Osteoblast (primary cell): ENCODE measurements around the gene ATL1. TPM values are rescaled to one million over a fixed set of nuclear protein-coding genes. Genes with fewer than 3 reads are reported as not detected.

Experiments
- DNase-seq: peaks from one replicate; pipeline ENCODE4 v3.0.0; 2011; ENCODE audit warnings: low spot score, mixed read lengths; ENCODE audit not compliant: insufficient read length; ENCODE audit errors: missing footprints
- H2AFZ ChIP-seq: 2 replicates; pipeline ENCODE4 v1.6.0; 2011; ENCODE audit warnings: mild to moderate bottlenecking, low read length
- H3K27ac ChIP-seq: 2 replicates; pipeline ENCODE4 v1.5.1; 2011; ENCODE audit warnings: mild to moderate bottlenecking, low read depth, low read length, moderate library complexity
- H3K27me3 ChIP-seq: 2 replicates; pipeline ENCODE4 v1.6.0; 2012; ENCODE audit warnings: mild to moderate bottlenecking, control low read depth, inconsistent platforms, low read length, moderate library complexity; ENCODE audit not compliant: insufficient read depth
- H3K36me3 ChIP-seq: 2 replicates; pipeline ENCODE4 v1.5.1; 2011; ENCODE audit warnings: mild to moderate bottlenecking, low read length, control low read depth, moderate library complexity; ENCODE audit not compliant: insufficient read depth
- H3K4me1 ChIP-seq: 2 replicates; pipeline ENCODE4 v1.5.1; 2011; ENCODE audit warnings: mild to moderate bottlenecking, low read length, control low read depth, moderate library complexity; ENCODE audit not compliant: insufficient read depth
- H3K4me2 ChIP-seq: 2 replicates; pipeline ENCODE4 v1.6.0; 2011; ENCODE audit warnings: mild to moderate bottlenecking, low read length; ENCODE audit not compliant: insufficient read depth
- H3K4me3 ChIP-seq: fragments of 200-600 bp; sonication (generic); 3 replicates; pipeline ENCODE4 v1.5.1; 2012; ENCODE audit warnings: mild to moderate bottlenecking, low read length, inconsistent platforms; ENCODE audit not compliant: insufficient read depth
- H3K79me2 ChIP-seq: 2 replicates; pipeline ENCODE4 v1.6.0; 2012; ENCODE audit warnings: mild to moderate bottlenecking, low read length, control low read depth, inconsistent platforms; ENCODE audit not compliant: insufficient read depth
- H3K9me3 ChIP-seq: 2 replicates; pipeline ENCODE4 v1.5.1; 2011; ENCODE audit warnings: low read depth, low read length, control low read depth
- H4K20me1 ChIP-seq: 2 replicates; pipeline ENCODE4 v1.6.0; 2012; ENCODE audit warnings: mild to moderate bottlenecking, low read length, control low read depth; ENCODE audit not compliant: insufficient read depth
- CTCF ChIP-seq: IDR thresholded peaks from 2 replicates; pipeline ENCODE4 v1.5.1; 2011; ENCODE audit warnings: mild to moderate bottlenecking, low read depth, low read length, moderate library complexity; ENCODE audit errors: extremely low read depth
- total RNA-seq: library from RNA; depleted of rRNA; stranded (reverse); fragments of >200 nt; gene quantifications from 2 replicates; pipeline ENCODE4 v1.2.3, GENCODE V29; 2012

ATL1 gene
- total RNA-seq, 1 donor, result 6.5 TPM

GRCh38 chr14:50575769-50576168 is 15.8 kb downstream of the ATL1 start:
- no peaks in the 10 kb centered on the region for H3K9me3 ChIP-seq
- no peaks in the 10 kb centered on the region for H3K36me3 ChIP-seq
- H3K79me2 ChIP-seq, result no peaks in the 10 kb centered on the region
- no peak overlapping the region for H3K27ac ChIP-seq
- H3K4me3 ChIP-seq, result no peak overlapping the region
- no peak overlapping the region for H2AFZ ChIP-seq
- no peak for TF ChIP-seq CTCF
- H3K4me2 ChIP-seq, result no peak overlapping the region
- no peaks in the 10 kb centered on the region for H4K20me1 ChIP-seq
- no peak for DNase-seq
- no peaks in the 10 kb centered on the region for H3K4me1 ChIP-seq
- H3K27me3 ChIP-seq, result no peaks in the 10 kb centered on the region

- Histone ChIP-seq H3K4me3 (no peak overlapping the region), H3K79me2 (no peaks in the 10 kb centered on the region), H4K20me1 (no peaks in the 10 kb centered on the region), H3K27me3 (no peaks in the 10 kb centered on the region), H2AFZ (no peak overlapping the region), H3K9me3 (no peaks in the 10 kb centered on the region), H3K36me3 (no peaks in the 10 kb centered on the region), H3K4me2 (no peak overlapping the region), H3K4me1 (no peaks in the 10 kb centered on the region), H3K27ac (no peak overlapping the region)
- DNase-seq, result no peak
- no peak for TF ChIP-seq CTCF
Observed at GRCh38 chr14:50577982-50578381, 18.0 kb downstream of the ATL1 start.

GRCh38 chr14:50578433-50578832 is 18.5 kb downstream of the ATL1 start:
- no peaks in the 10 kb centered on the region for H3K4me1 ChIP-seq
- H3K36me3 ChIP-seq, result no peaks in the 10 kb centered on the region
- no peak for TF ChIP-seq CTCF
- H4K20me1 ChIP-seq, result no peaks in the 10 kb centered on the region
- H3K27me3 ChIP-seq, result no peaks in the 10 kb centered on the region
- H3K4me3 ChIP-seq, result no peak overlapping the region
- H2AFZ ChIP-seq, result no peak overlapping the region
- H3K9me3 ChIP-seq, result no peaks in the 10 kb centered on the region
- no peak for DNase-seq
- no peak overlapping the region for H3K27ac ChIP-seq
- H3K79me2 ChIP-seq, result no peaks in the 10 kb centered on the region
- no peak overlapping the region for H3K4me2 ChIP-seq

DNA sequence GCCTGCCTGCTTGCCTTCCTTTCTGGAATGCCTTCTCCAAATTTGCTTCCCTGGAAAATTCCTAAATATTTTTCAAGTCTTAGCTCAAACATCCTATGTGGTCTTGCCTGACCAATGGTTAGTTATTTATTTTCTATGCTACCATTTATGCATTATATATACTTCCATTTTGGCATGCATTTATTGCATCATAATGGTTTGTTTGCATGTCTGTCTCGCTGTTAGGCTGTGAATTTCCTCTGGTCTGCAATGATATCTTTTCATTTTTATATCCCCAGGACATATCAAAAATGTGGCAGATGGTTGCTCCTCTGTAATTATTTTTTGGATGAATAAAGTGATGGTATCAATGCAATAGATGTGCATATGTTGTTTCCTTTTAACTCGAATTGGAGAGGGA is 30.5 kb downstream of the ATL1 start:
- TF ChIP-seq CTCF, result no peak
- Histone ChIP-seq H3K36me3 (no peaks in the 10 kb centered on the region), H3K4me3 (no peak overlapping the region), H3K79me2 (no peaks in the 10 kb centered on the region), H3K4me2 (no peak overlapping the region), H3K4me1 (no peaks in the 10 kb centered on the region), H3K27ac (no peak overlapping the region), H2AFZ (no peak overlapping the region), H3K27me3 (no peaks in the 10 kb centered on the region), H3K9me3 (no peaks in the 10 kb centered on the region), H4K20me1 (no peaks in the 10 kb centered on the region)
- no peak for DNase-seq
